Panc1 (cell line): Measurements from ENCODE around the gene ANKLE2. TPM values are rescaled to one million over a fixed set of nuclear protein-coding genes. Genes with fewer than 3 reads are reported as not detected.

Source experiments
- ATAC-seq: fragments of 200-7000 bp; cut with Tn5 transposase; 2 replicates; pipeline ENCODE4 v1.9.1; 2020; ENCODE audit warnings: mild to moderate bottlenecking, moderate library complexity
- BruUV-seq: library from RNA; stranded (reverse); fragments of 400-500 nt; replicated peaks from 2 replicates; lab custom pipeline; 2021; lab: Mats Ljungman, UMichigan
- CTCF ChIA-PET: fragments of 300-600 bp; sonication (Branson Sonifier 250); formaldehyde crosslinking; loops from one replicate; lab custom pipeline; 2022; ENCODE audit warnings: antibody characterized with exemption; lab: Charles Lee
- POLR2A ChIA-PET: fragments of 300-600 bp; sonication (Branson Sonifier 250); formaldehyde crosslinking; loops from one replicate; lab custom pipeline; 2022; ENCODE audit warnings: antibody characterized with exemption; lab: Charles Lee
- DNase-seq: peaks from one replicate; pipeline ENCODE4 v3.0.0-alpha.2; 2010; ENCODE audit warnings: low read depth, low spot score
- H3K27ac ChIP-seq: 2 replicates; pipeline ENCODE4 v1.5.1; 2011; ENCODE audit warnings: mild to moderate bottlenecking, low read length, inconsistent platforms
- H3K27me3 ChIP-seq: fragments of 200-500 bp; sonication (Bioruptor generic); 2 replicates; pipeline ENCODE4 v1.6.0; 2014; ENCODE audit warnings: low read length, inconsistent platforms; ENCODE audit not compliant: control insufficient read depth, insufficient read depth
- H3K36me3 ChIP-seq: fragments of 200-500 bp; sonication (Bioruptor generic); 2 replicates; pipeline ENCODE4 v1.5.1; 2014; ENCODE audit warnings: inconsistent platforms, mild to moderate bottlenecking, low read length, moderate library complexity; ENCODE audit not compliant: control insufficient read depth, insufficient read depth
- H3K4me1 ChIP-seq: 2 replicates; pipeline ENCODE4 v1.5.1; 2011; ENCODE audit warnings: inconsistent platforms, mild to moderate bottlenecking, low read length, moderate library complexity; ENCODE audit not compliant: control insufficient read depth, insufficient read depth
- H3K4me3 ChIP-seq, 2 experiments: 2 replicates each; pipeline ENCODE4 v1.5.1; 2011 to 2012; ENCODE audit warnings: low read depth in 2 of 2, low read length in 2 of 2, mild to moderate bottlenecking in 2 of 2, inconsistent platforms in 1 of 2, moderate library complexity in 1 of 2
- H3K9me3 ChIP-seq: fragments of 200-500 bp; sonication (Bioruptor generic); 2 replicates; pipeline ENCODE4 v1.5.1; 2014; ENCODE audit warnings: low read depth, mild to moderate bottlenecking, inconsistent platforms, low read length, moderate library complexity; ENCODE audit not compliant: control insufficient read depth, insufficient read depth
- CTCF ChIP-seq: fragments of 450-650 bp; IDR thresholded peaks from 2 replicates; pipeline ENCODE4 v1.5.1; 2017; ENCODE audit warnings: mild to moderate bottlenecking
- POLR2AphosphoS5 ChIP-seq: IDR thresholded peaks from 2 replicates; pipeline ENCODE4 v1.6.1; 2012; ENCODE audit warnings: mild to moderate bottlenecking, low read depth, low read length, moderate library complexity
- REST ChIP-seq, 2 experiments: IDR thresholded peaks; 2 replicates each; pipeline ENCODE4 v1.6.1; 2011 to 2012; ENCODE audit warnings: low read depth in 2 of 2, control low read depth in 1 of 2, low read length in 1 of 2, mild to moderate bottlenecking in 1 of 2, moderate library complexity in 1 of 2; ENCODE audit not compliant: insufficient read depth in 1 of 2
- SIN3A ChIP-seq: IDR thresholded peaks from 2 replicates; pipeline ENCODE4 v1.6.1; 2012; ENCODE audit warnings: low read depth, mild to moderate bottlenecking, low read length, moderate library complexity, borderline replicate concordance; ENCODE audit not compliant: insufficient read depth
- TCF7L2 ChIP-seq: IDR thresholded peaks from 2 replicates; pipeline ENCODE4 v1.6.1; 2011; ENCODE audit warnings: mild to moderate bottlenecking, low read depth, low read length, inconsistent platforms
- in situ Hi-C: cut with HindIII; loops from 2 replicates; pipeline ENCODE4 v1.10.0; 2016; ENCODE audit warnings: low sequenced_read_pairs, low pct_unique_long_range_greater_than_20kb
- intact Hi-C: fragments of 100-400 bp; cut with micrococcal nuclease; formaldehyde crosslinking; loops from one replicate; pipeline ENCODE4 v1.10.0; 2022; ENCODE audit not compliant: unreplicated experiment
- total RNA-seq: library from RNA; stranded (reverse); gene quantifications from one replicate; pipeline ENCODE4 v1.2.1, GENCODE V29; 2021; ENCODE audit not compliant: unreplicated experiment

The ANKLE2 gene
- total RNA-seq, 1 experiment from 2014 or later = 88.7 TPM

GRCh38 chr12:132746613-132747012 lies 15.0 kb downstream of the ANKLE2 start:
- peaks cover 39% of the 10 kb centered on the region for H3K36me3 ChIP-seq
- in situ Hi-C loops = no loop called here
- H3K4me3 ChIP-seq = no peak overlapping the region
- no peaks in the 10 kb centered on the region for H3K4me1 ChIP-seq
- ChIA-PET POLR2A (no interaction called here), CTCF (no interaction called here)
- no TSS peak for BruUV-seq
- H3K27me3 ChIP-seq = no peaks in the 10 kb centered on the region
- TF ChIP-seq REST (IDR thresholded peaks at IDR 0.05; ENCODE audit: insufficient read depth in 1 of 2, low read depth in 2 of 2, low read length in 1 of 2) (no peak), SIN3A (no peak), CTCF (no peak), POLR2AphosphoS5 (no peak), TCF7L2 (no peak)
- intact Hi-C loops = no loop called here
- no peak overlapping the region for H3K27ac ChIP-seq
- no peaks in the 10 kb centered on the region for H3K9me3 ChIP-seq
- ATAC-seq = peak; percentile 45; the same call in 1 of the 2 replicates
- DNase-seq = no peak

- H3K4me3 ChIP-seq = no peak overlapping the region
- intact Hi-C loops (no loop called here), in situ Hi-C loops (no loop called here)
- no peaks in the 10 kb centered on the region for H3K27me3 ChIP-seq
- no peaks in the 10 kb centered on the region for H3K4me1 ChIP-seq
- DNase-seq = no peak
- no peak for TF ChIP-seq REST (IDR thresholded peaks at IDR 0.05; ENCODE audit: insufficient read depth in 1 of 2, low read depth in 2 of 2, low read length in 1 of 2)
- no peak for TF ChIP-seq TCF7L2
- no peak for TF ChIP-seq POLR2AphosphoS5
- no peak for TF ChIP-seq SIN3A
- TF ChIP-seq CTCF = no peak
- no peak for ATAC-seq
- ChIA-PET POLR2A (no interaction called here), CTCF (no interaction called here)
- no peak overlapping the region for H3K27ac ChIP-seq
- H3K36me3 ChIP-seq = peaks cover 43% of the 10 kb centered on the region
- H3K9me3 ChIP-seq = no peaks in the 10 kb centered on the region
- BruUV-seq = no TSS peak
Measured at GRCh38 chr12:132743831-132744230, 17.8 kb downstream of the ANKLE2 start.
